Cardiac muscle cell (in vitro differentiated cells and primary cell): ENCODE results near the gene HEYL. TPM values are rescaled to one million over a fixed set of nuclear protein-coding genes. Genes with fewer than 3 reads are reported as not detected.
A peak's percentile ranks its signal among the peaks of the same experiment; 100 is the strongest.

Experiments used
- DNase-seq, 2 donors: peaks; one replicate each; pipeline versions ENCODE4 v3.0.0 to v3.0.0-alpha.2; 2010 to 2017; ENCODE audit warnings: low read depth in 1 of 2, low spot score in 1 of 2
- H3K27ac ChIP-seq: fragments of 200-600 bp; sonication (generic); 2 replicates; pipeline ENCODE4 v1.5.1; 2016
- H3K27me3 ChIP-seq: fragments of 200-600 bp; sonication (generic); 2 replicates; pipeline ENCODE4 v1.6.0; 2016; ENCODE audit warnings: control low read depth
- H3K36me3 ChIP-seq: fragments of 200-600 bp; sonication (generic); 2 replicates; pipeline ENCODE4 v1.5.1; 2016; ENCODE audit warnings: control low read depth
- H3K4me1 ChIP-seq: fragments of 200-600 bp; sonication (generic); 2 replicates; pipeline ENCODE4 v1.8.1; 2017; ENCODE audit warnings: low read depth, mild to moderate bottlenecking, mixed run types
- H3K4me3 ChIP-seq: fragments of 200-600 bp; sonication (generic); 2 replicates; pipeline ENCODE4 v1.5.1; 2016; ENCODE audit warnings: mild to moderate bottlenecking
- H3K9me3 ChIP-seq: fragments of 200-600 bp; sonication (generic); 2 replicates; pipeline ENCODE4 v1.5.1; 2017; ENCODE audit warnings: low read depth, mild to moderate bottlenecking, control low read depth
- CTCF ChIP-seq: IDR thresholded peaks from 2 replicates; pipeline ENCODE4 v1.5.1; 2012; ENCODE audit warnings: low read depth, mild to moderate bottlenecking, low read length
- polyA plus RNA-seq: library from polyadenylated mRNA; unstranded; fragments of >200 nt; fragmentation: Nextera tagmentation; extraction: Ambion mirVana; gene quantifications from 2 replicates; pipeline ENCODE4 v1.2.1, GENCODE V29; 2016
- total RNA-seq: library from RNA; depleted of rRNA; stranded (reverse); fragments of >200 nt; gene quantifications from 2 replicates; pipeline ENCODE4 v1.2.3, GENCODE V29; 2016

The HEYL gene
- total and polyA plus RNA-seq, 2 experiments from 2014 or later, result 0.71 to 1.0 TPM

- peaks cover 9% of the 10 kb centered on the region for H3K4me1 ChIP-seq
- no peaks in the 10 kb centered on the region for H3K36me3 ChIP-seq
- no peaks in the 10 kb centered on the region for H3K9me3 ChIP-seq
- no peak overlapping the region for H3K4me3 ChIP-seq
- TF ChIP-seq CTCF, result no peak
- H3K27me3 ChIP-seq, result peaks cover 47% of the 10 kb centered on the region
- no peak for DNase-seq
- no peak overlapping the region for H3K27ac ChIP-seq
Observed at GRCh38 chr1:39642796-39643195, 3.4 kb upstream of the HEYL start.

GRCh38 chr1:39640861-39641260, 1.4 kb upstream of the HEYL start:
- Histone ChIP-seq H3K9me3 (no peaks in the 10 kb centered on the region), H3K36me3 (no peaks in the 10 kb centered on the region), H3K4me1 (no peaks in the 10 kb centered on the region), H3K27me3 (peaks cover 64% of the 10 kb centered on the region), H3K27ac (no peak overlapping the region), H3K4me3 (no peak overlapping the region)
- no peak for TF ChIP-seq CTCF
- no peak for DNase-seq

- Histone ChIP-seq H3K9me3 (no peaks in the 10 kb centered on the region), H3K36me3 (no peaks in the 10 kb centered on the region), H3K4me1 (no peaks in the 10 kb centered on the region), H3K27me3 (peaks cover 63% of the 10 kb centered on the region), H3K27ac (no peak overlapping the region), H3K4me3 (peak overlapping the region; percentile 28)
- no peak for TF ChIP-seq CTCF
- no peak for DNase-seq
Observed at GRCh38 chr1:39638965-39639304, 508 bp downstream of the HEYL start.

GRCh38 chr1:39637361-39637760, 2.1 kb downstream of the HEYL start:
- H3K27ac ChIP-seq, result no peak overlapping the region
- no peak for DNase-seq
- H3K4me1 ChIP-seq, result no peaks in the 10 kb centered on the region
- H3K4me3 ChIP-seq, result no peak overlapping the region
- H3K36me3 ChIP-seq, result no peaks in the 10 kb centered on the region
- peaks cover 57% of the 10 kb centered on the region for H3K27me3 ChIP-seq
- no peaks in the 10 kb centered on the region for H3K9me3 ChIP-seq
- no peak for TF ChIP-seq CTCF

GRCh38 chr1:39635871-39636210, 3.6 kb downstream of the HEYL start:
- DNase-seq, result no peak
- no peaks in the 10 kb centered on the region for H3K36me3 ChIP-seq
- TF ChIP-seq CTCF, result no peak
- no peak overlapping the region for H3K27ac ChIP-seq
- H3K27me3 ChIP-seq, result peaks cover 54% of the 10 kb centered on the region
- H3K4me3 ChIP-seq, result no peak overlapping the region
- no peaks in the 10 kb centered on the region for H3K9me3 ChIP-seq
- H3K4me1 ChIP-seq, result no peaks in the 10 kb centered on the region
